CD14-positive monocyte (primary cell): ENCODE data around the gene NDUFAF8. TPM values are rescaled to one million over a fixed set of nuclear protein-coding genes. Genes with fewer than 3 reads are reported as not detected.

Source experiments
- DNase-seq, 3 donors: peaks; one replicate each; pipeline ENCODE4 v3.0.0-alpha.2; 2011 to 2022
- H2AFZ ChIP-seq: 2 replicates; pipeline ENCODE4 v1.6.0; 2012; ENCODE audit warnings: mild to moderate bottlenecking, low read depth, low read length, inconsistent platforms; ENCODE audit not compliant: insufficient read depth, poor library complexity, severe bottlenecking
- H3K27ac ChIP-seq, 2 donors: 1 replicate in 1 of 2; 2 replicates in 1 of 2; pipeline ENCODE4 v1.5.1; 2012 to 2013; ENCODE audit warnings: low read length in 2 of 2, control low read depth in 1 of 2, inconsistent platforms in 1 of 2, low read depth in 1 of 2, mild to moderate bottlenecking in 1 of 2
- H3K27me3 ChIP-seq, 2 donors: one replicate each; pipeline versions ENCODE4 v1.6.0 to v1.6.1; 2011 to 2013; ENCODE audit warnings: low read length in 2 of 2; ENCODE audit not compliant: control insufficient read depth in 2 of 2, insufficient read depth in 2 of 2
- H3K36me3 ChIP-seq, 2 donors: replicated peaks in 1 of 2; 1 replicate in 1 of 2; 2 replicates in 1 of 2; pipeline versions ENCODE4 v1.5.1 to v1.6.1; 2012 to 2013; ENCODE audit warnings: low read length in 2 of 2, control low read depth in 1 of 2, inconsistent platforms in 1 of 2, mild to moderate bottlenecking in 1 of 2; ENCODE audit not compliant: insufficient read depth in 2 of 2, control insufficient read depth in 1 of 2
- H3K4me1 ChIP-seq, 2 donors: 1 replicate in 1 of 2; 2 replicates in 1 of 2; pipeline versions ENCODE4 v1.5.1 to v1.6.1; 2012 to 2013; ENCODE audit warnings: low read length in 2 of 2, control low read depth in 1 of 2, inconsistent platforms in 1 of 2, mild to moderate bottlenecking in 1 of 2, moderate library complexity in 1 of 2; ENCODE audit not compliant: insufficient read depth in 2 of 2, control insufficient read depth in 1 of 2
- H3K4me2 ChIP-seq: replicated peaks from 2 replicates; pipeline ENCODE3; 2012; ENCODE audit warnings: low read length, moderate library complexity, mild to moderate bottlenecking; ENCODE audit not compliant: poor library complexity, severe bottlenecking; ENCODE audit errors: extremely low read depth
- H3K4me3 ChIP-seq, 3 experiments: fragments of 200-600 bp in 1 of 3; sonication (generic) in 1 of 3; replicated peaks in 1 of 3; 1 replicate in 2 of 3; 2 replicates in 1 of 3; pipeline ENCODE4 v1.5.1; 2011 to 2013; ENCODE audit warnings: low read length in 3 of 3, mild to moderate bottlenecking in 3 of 3, control low read depth in 2 of 3, low read depth in 2 of 3, inconsistent platforms in 1 of 3, moderate library complexity in 1 of 3
- H3K79me2 ChIP-seq: 2 replicates; pipeline ENCODE4 v1.6.0; 2012; ENCODE audit warnings: mild to moderate bottlenecking, control low read depth, inconsistent platforms, low read length, moderate library complexity; ENCODE audit not compliant: insufficient read depth
- H3K9ac ChIP-seq: 2 replicates; pipeline ENCODE4 v1.6.0; 2017; ENCODE audit warnings: low read length, mild to moderate bottlenecking; ENCODE audit not compliant: insufficient read depth, poor library complexity, severe bottlenecking
- H3K9me3 ChIP-seq, 2 donors: replicated peaks in 1 of 2; 1 replicate in 1 of 2; 2 replicates in 1 of 2; pipeline versions ENCODE4 v1.5.1 to v1.6.1; 2012 to 2013; ENCODE audit warnings: low read length in 2 of 2, control low read depth in 1 of 2; ENCODE audit not compliant: control insufficient read depth in 1 of 2, insufficient read depth in 1 of 2
- H4K20me1 ChIP-seq: 2 replicates; pipeline ENCODE4 v1.6.0; 2012; ENCODE audit warnings: mild to moderate bottlenecking, low read length, control low read depth, moderate library complexity; ENCODE audit not compliant: insufficient read depth
- H3K27ac Mint-ChIP-seq, 7 donors: one replicate each; pipeline ENCODE4 v1.8.0; 2020; ENCODE audit warnings: mild to moderate bottlenecking in 7 of 7, mixed read lengths in 7 of 7, moderate library complexity in 6 of 7, inconsistent platforms in 2 of 7
- H3K27me3 Mint-ChIP-seq, 3 donors: one replicate each; pipeline ENCODE4 v1.8.0; 2021 to 2022; ENCODE audit warnings: low read depth in 3 of 3, mild to moderate bottlenecking in 3 of 3, mixed read lengths in 3 of 3, moderate library complexity in 3 of 3, inconsistent platforms in 1 of 3
- H3K36me3 Mint-ChIP-seq, 2 donors: one replicate each; pipeline ENCODE4 v1.8.0; 2020; ENCODE audit warnings: mixed read lengths in 2 of 2, inconsistent platforms in 1 of 2, mild to moderate bottlenecking in 1 of 2
- H3K4me1 Mint-ChIP-seq: one replicate; pipeline ENCODE4 v1.8.0; 2020; ENCODE audit warnings: mild to moderate bottlenecking, mixed read lengths
- H3K4me3 Mint-ChIP-seq, 2 donors: one replicate each; pipeline ENCODE4 v1.8.0; 2020; ENCODE audit warnings: mild to moderate bottlenecking in 2 of 2, mixed read lengths in 2 of 2, moderate library complexity in 1 of 2
- H3K9me3 Mint-ChIP-seq, 7 donors: one replicate each; pipeline ENCODE4 v1.8.0; 2020 to 2022; ENCODE audit warnings: mixed read lengths in 7 of 7, mild to moderate bottlenecking in 6 of 7, moderate library complexity in 6 of 7, inconsistent platforms in 2 of 7
- CTCF ChIP-seq: fragments of 200-600 bp; IDR thresholded peaks from one replicate; pipeline ENCODE4 v1.8.0; 2022; ENCODE audit warnings: antibody characterized with exemption, mild to moderate bottlenecking
- WGBS: methylation state at CpG from one replicate; pipeline ENCODE4 v1.1.5; 2013; ENCODE audit warnings: missing lambda C conversion rate; ENCODE audit not compliant: insufficient coverage; 5-methylcytosine and 5-hydroxymethylcytosine counted together
- intact Hi-C, 2 donors: fragments of 100-400 bp; cut with micrococcal nuclease; formaldehyde crosslinking; loops; one replicate each; pipeline versions ENCODE4 v1.15.0 to v1.15.1; 2023
- polyA plus RNA-seq, 3 donors: library from polyadenylated mRNA; depleted of rRNA in 1 of 3; unstranded in 2 of 3; stranded (reverse) in 1 of 3; fragments of 300-500 nt in 2 of 3; fragments of >200 nt in 1 of 3; fragmentation: Illumina TruSeq in 2 of 3; gene quantifications; 1 replicate in 2 of 3; 2 replicates in 1 of 3; pipeline ENCODE4 v1.2.3, GENCODE V29; 2012 to 2021

NDUFAF8 gene
- polyA plus RNA-seq, 3 donors, result 27.0 to 61.3 (median 41.0) TPM

DNA sequence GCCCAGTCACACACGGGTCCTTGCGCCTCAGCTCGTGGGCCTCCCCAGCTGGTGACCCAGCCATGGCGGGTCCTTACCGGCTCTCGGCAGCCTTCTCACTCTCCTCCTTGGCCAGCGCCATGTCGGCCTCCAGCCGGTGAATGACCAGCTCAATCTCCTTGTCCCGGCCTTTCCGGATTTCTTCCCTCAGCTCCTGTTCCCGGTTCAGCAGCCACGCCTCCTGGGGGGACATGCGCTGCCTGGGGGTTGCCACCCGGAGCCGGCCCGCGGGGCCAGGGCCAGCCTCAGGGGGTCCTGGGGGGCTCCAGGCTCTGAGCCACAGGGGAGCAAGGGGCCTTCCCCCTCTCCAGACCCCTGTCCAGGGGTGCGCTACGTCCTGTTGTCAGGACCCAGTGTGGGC, 48.0 kb upstream of the NDUFAF8 start:
- no peak for TF ChIP-seq CTCF
- Mint-ChIP-seq H3K36me3 (peaks cover 2 to 22% of the 10 kb centered on the region in 2 donors), H3K4me3 (no peak overlapping the region), H3K4me1 (no peaks in the 10 kb centered on the region), H3K27ac (no peak overlapping the region), H3K9me3 (no peaks in the 10 kb centered on the region), H3K27me3 (peaks cover 0 to 2% (median 0%) of the 10 kb centered on the region in 3 donors)
- peaks cover 0 to 3% of the 10 kb centered on the region in 2 donors for H3K36me3 ChIP-seq
- no peak overlapping the region for H3K4me3 ChIP-seq
- H3K4me2 ChIP-seq, result no peak overlapping the region
- H4K20me1 ChIP-seq, result no peaks in the 10 kb centered on the region
- H3K9me3 ChIP-seq, result no peaks in the 10 kb centered on the region
- no peak for DNase-seq
- WGBS, result 97% methylated on average over 14 of the region's 20 CpGs
- no peaks in the 10 kb centered on the region for H3K79me2 ChIP-seq
- H3K4me1 ChIP-seq, result no peaks in the 10 kb centered on the region
- no peak overlapping the region for H3K27ac ChIP-seq
- H3K9ac ChIP-seq, result no peak overlapping the region
- no peaks in the 10 kb centered on the region for H3K27me3 ChIP-seq
- H2AFZ ChIP-seq, result no peak overlapping the region
- intact Hi-C loops, result no loop called here

GRCh38 chr17:81191646-81192045, 47.5 kb upstream of the NDUFAF8 start:
- H3K79me2 ChIP-seq, result no peaks in the 10 kb centered on the region
- H2AFZ ChIP-seq, result no peak overlapping the region
- no peaks in the 10 kb centered on the region for H3K9me3 ChIP-seq
- H3K4me1 ChIP-seq, result no peaks in the 10 kb centered on the region
- Mint-ChIP-seq H3K36me3 (peaks cover 2 to 25% of the 10 kb centered on the region in 2 donors), H3K4me1 (no peaks in the 10 kb centered on the region), H3K27ac (no peak overlapping the region), H3K4me3 (no peak overlapping the region), H3K27me3 (no peaks in the 10 kb centered on the region), H3K9me3 (no peaks in the 10 kb centered on the region)
- 97% methylated on average over 8 of the region's 14 CpGs for WGBS
- no peak overlapping the region for H3K4me3 ChIP-seq
- no peak for TF ChIP-seq CTCF
- intact Hi-C loops, result no loop called here
- no peaks in the 10 kb centered on the region for H3K27me3 ChIP-seq
- no peak overlapping the region for H3K4me2 ChIP-seq
- peaks cover 0 to 3% of the 10 kb centered on the region in 2 donors for H3K36me3 ChIP-seq
- H4K20me1 ChIP-seq, result no peaks in the 10 kb centered on the region
- no peak overlapping the region for H3K27ac ChIP-seq
- DNase-seq, result no peak
- no peak overlapping the region for H3K9ac ChIP-seq
